Keratinocyte (primary cell): Measurements from ENCODE around the gene CACNA1B. TPM values are rescaled to one million over a fixed set of nuclear protein-coding genes. Genes with fewer than 3 reads are reported as not detected.
"Not testable (repeated sequence)": the region's sequence is repeated elsewhere in the genome, so short reads cannot be mapped to it uniquely, and the experiment has no call there.

Experiments used
- DNase-seq: peaks from one replicate; pipeline ENCODE4 v3.0.0-alpha.2; 2011; ENCODE audit warnings: low read depth, missing footprints, low spot score
- FAIRE-seq: peaks from 2 replicates; lab custom pipeline; 2011; peaks lifted over from hg19 to GRCh38; lab: Jason Lieb, UNC
- H2AFZ ChIP-seq: 2 replicates; pipeline ENCODE4 v1.6.0; 2012; ENCODE audit warnings: low read length, control low read depth, inconsistent platforms; ENCODE audit not compliant: control insufficient read depth
- H3K27ac ChIP-seq: 2 replicates; pipeline ENCODE4 v1.5.1; 2011; ENCODE audit warnings: low read length; ENCODE audit not compliant: control insufficient read depth, insufficient read depth
- H3K27me3 ChIP-seq: 3 replicates; pipeline ENCODE4 v1.6.0; 2011; ENCODE audit warnings: low read length; ENCODE audit not compliant: control insufficient read depth, insufficient read depth; ENCODE audit errors: extremely low read depth
- H3K36me3 ChIP-seq, 2 experiments: 2 replicates in 1 of 2; 3 replicates in 1 of 2; pipeline ENCODE4 v1.5.1; 2011; ENCODE audit warnings: low read length in 2 of 2, mild to moderate bottlenecking in 1 of 2; ENCODE audit not compliant: control insufficient read depth in 2 of 2, insufficient read depth in 2 of 2; ENCODE audit errors: extremely low read depth in 1 of 2
- H3K4me1 ChIP-seq: 3 replicates; pipeline ENCODE4 v1.5.1; 2011; ENCODE audit warnings: low read length; ENCODE audit not compliant: control insufficient read depth, insufficient read depth; ENCODE audit errors: extremely low read depth
- H3K4me2 ChIP-seq: 3 replicates; pipeline ENCODE4 v1.6.0; 2011; ENCODE audit warnings: low read depth, low read length; ENCODE audit not compliant: control insufficient read depth, insufficient read depth; ENCODE audit errors: extremely low read depth
- H3K4me3 ChIP-seq, 3 experiments: fragments of 200-600 bp in 1 of 3; sonication (generic) in 1 of 3; 2 replicates in 2 of 3; 3 replicates in 1 of 3; pipeline ENCODE4 v1.5.1; 2011 to 2016; ENCODE audit warnings: low read length in 3 of 3, mild to moderate bottlenecking in 3 of 3, control low read depth in 2 of 3, inconsistent platforms in 1 of 3, low read depth in 1 of 3, mixed read lengths in 1 of 3, mixed run types in 1 of 3, moderate library complexity in 1 of 3; ENCODE audit not compliant: control insufficient read depth in 2 of 3, insufficient read depth in 2 of 3; ENCODE audit errors: extremely low read depth in 1 of 3
- H3K79me2 ChIP-seq: 2 replicates; pipeline ENCODE4 v1.6.0; 2012; ENCODE audit warnings: low read length; ENCODE audit not compliant: control insufficient read depth, insufficient read depth
- H3K9ac ChIP-seq: 3 replicates; pipeline ENCODE4 v1.6.0; 2011; ENCODE audit warnings: low read length; ENCODE audit not compliant: control insufficient read depth, insufficient read depth; ENCODE audit errors: extremely low read depth
- H3K9me1 ChIP-seq: 3 replicates; pipeline ENCODE4 v1.6.0; 2011; ENCODE audit warnings: low read length; ENCODE audit not compliant: control insufficient read depth, insufficient read depth; ENCODE audit errors: extremely low read depth
- H3K9me3 ChIP-seq: 2 replicates; pipeline ENCODE4 v1.5.1; 2012; ENCODE audit warnings: low read depth, low read length; ENCODE audit not compliant: control insufficient read depth
- H4K20me1 ChIP-seq: 3 replicates; pipeline ENCODE4 v1.6.0; 2011; ENCODE audit warnings: low read length; ENCODE audit not compliant: control insufficient read depth, insufficient read depth; ENCODE audit errors: extremely low read depth
- CTCF ChIP-seq, 3 experiments: IDR thresholded peaks in 1 of 3; conservative IDR thresholded peaks in 1 of 3; optimal IDR thresholded peaks in 1 of 3; 2 replicates in 2 of 3; 3 replicates in 1 of 3; pipeline versions ENCODE3 to v1.5.1; 2011; ENCODE audit warnings: low read length in 3 of 3, mild to moderate bottlenecking in 3 of 3, moderate library complexity in 2 of 3, control low read depth in 1 of 3, inconsistent platforms in 1 of 3; ENCODE audit not compliant: insufficient read depth in 2 of 3; ENCODE audit errors: extremely low read depth in 1 of 3
- EZH2 ChIP-seq: IDR thresholded peaks from one replicate; pipeline ENCODE4 v1.6.1; 2012; ENCODE audit warnings: inconsistent platforms, mild to moderate bottlenecking, low read length, moderate library complexity
- dilution Hi-C: fragments of 300-500 bp; cut with MboI; formaldehyde crosslinking; loops from one replicate; pipeline ENCODE4 v1.7.0; 2020; ENCODE audit warnings: low sequenced_read_pairs; ENCODE audit not compliant: extremely low pct_ligation_motif_present
- polyA plus RNA-seq, 5 experiments: library from polyadenylated mRNA; depleted of rRNA in 3 of 5; stranded (reverse) in 3 of 5; stranded (forward) in 1 of 5; unstranded in 1 of 5; fragments of >200 nt; gene quantifications; 1 replicate in 1 of 5; 2 replicates in 3 of 5; 3 replicates in 1 of 5; pipeline versions ENCODE4 v1.2.1 to v1.2.3, GENCODE V29; 2011 to 2012; ENCODE audit warnings: missing spikeins in 2 of 5, low read depth in 1 of 5, low replicate concordance in 1 of 5

CACNA1B gene
- polyA plus RNA-seq, 1 donor (not counting 4 experiments of a cell fraction or from before 2014, with no cell fraction given): 0.01 TPM

DNA sequence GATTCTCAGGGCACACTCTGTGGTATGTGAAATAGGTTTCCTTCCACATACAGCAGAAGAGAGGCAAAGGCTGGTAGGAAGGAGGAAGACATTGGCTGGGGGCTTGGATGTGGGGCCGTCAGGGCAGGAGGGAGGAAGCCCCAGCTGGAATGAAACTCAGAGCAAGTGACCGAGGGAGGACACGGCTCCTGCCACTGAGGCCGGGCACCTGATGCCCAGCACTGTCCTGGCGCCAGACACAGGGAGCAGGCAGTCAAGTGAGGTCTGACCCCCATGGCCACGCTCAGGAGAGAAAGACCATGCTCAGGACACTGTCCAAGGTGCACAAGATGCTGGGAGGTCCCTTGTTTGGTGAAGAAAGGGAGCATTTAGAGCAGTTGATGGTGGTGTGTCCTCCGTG lies 245.5 kb downstream of the CACNA1B start:
- Histone ChIP-seq H3K36me3 (no peaks in the 10 kb centered on the region), H3K9me3 (peaks cover 5% of the 10 kb centered on the region), H3K79me2 (no peaks in the 10 kb centered on the region), H2AFZ (no peak overlapping the region), H3K4me1 (no peaks in the 10 kb centered on the region), H3K4me2 (no peak overlapping the region), H3K9me1 (no peaks in the 10 kb centered on the region), H3K27me3 (no peaks in the 10 kb centered on the region), H3K27ac (no peak overlapping the region), H3K9ac (no peak overlapping the region), H4K20me1 (no peaks in the 10 kb centered on the region), H3K4me3 (no peak overlapping the region)
- TF ChIP-seq CTCF (optimal IDR thresholded peaks at IDR 0.05 in 1 of 3, IDR thresholded peaks at IDR 0.05 in 1 of 3, conservative IDR thresholded peaks at IDR 0.05 in 1 of 3; ENCODE audit: extremely low read depth in 1 of 3, insufficient read depth in 2 of 3, low read length in 3 of 3) (no peak), EZH2 (no peak)
- DNase-seq (no peak), FAIRE-seq (no peak)
- dilution Hi-C loops: no loop called here

- H3K9me1 ChIP-seq, H3K36me3 ChIP-seq, H3K4me3 ChIP-seq, H3K27me3 ChIP-seq, FAIRE-seq, H3K9me3 ChIP-seq, dilution Hi-C loops, DNase-seq, H4K20me1 ChIP-seq, H3K27ac ChIP-seq, H3K4me1 ChIP-seq, H3K9ac ChIP-seq, H3K79me2 ChIP-seq, H3K4me2 ChIP-seq, H2AFZ ChIP-seq: not testable (repeated sequence)
Measured at GRCh38 chr9:138126090-138126857, 248.7 kb downstream of the CACNA1B start.

DNA sequence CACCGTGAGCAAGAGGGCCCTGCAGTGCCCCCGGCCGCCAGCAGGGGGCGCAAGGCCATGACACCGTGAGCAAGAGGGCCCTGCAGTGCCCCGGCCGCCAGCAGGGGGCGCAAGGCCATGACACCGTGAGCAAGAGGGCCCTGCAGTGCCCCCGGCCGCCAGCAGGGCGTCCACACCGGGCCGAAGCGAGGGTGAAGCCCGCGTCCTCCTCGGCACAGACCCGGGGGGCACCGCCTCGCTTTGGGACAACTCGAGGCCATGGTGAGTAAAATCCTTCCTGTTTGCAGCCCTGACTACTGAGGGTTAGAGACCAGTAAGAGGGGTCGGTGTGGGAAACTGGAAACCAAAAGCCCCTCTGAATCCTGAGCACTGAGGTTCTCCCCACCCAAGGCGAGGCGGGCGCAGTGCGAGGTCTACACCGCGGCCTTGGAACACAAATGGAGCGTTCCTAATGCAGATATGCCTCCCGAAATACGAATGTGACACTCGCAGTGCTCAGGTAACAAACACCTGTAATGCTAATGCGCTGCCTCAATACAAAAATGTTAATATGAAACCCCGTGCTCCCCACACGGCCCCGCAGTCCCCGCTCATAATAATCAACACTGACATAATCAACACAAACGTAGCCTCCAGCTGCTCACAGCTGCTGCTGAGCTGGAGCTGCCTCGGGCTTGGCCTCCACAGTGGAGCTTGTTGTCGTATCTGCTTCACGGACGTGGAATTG lies 249.4 kb downstream of the CACNA1B start:
- H3K9me3 ChIP-seq, H3K4me1 ChIP-seq, H2AFZ ChIP-seq, H3K79me2 ChIP-seq, H3K27ac ChIP-seq, H3K4me2 ChIP-seq, H3K9ac ChIP-seq, H3K4me3 ChIP-seq, DNase-seq, dilution Hi-C loops, H4K20me1 ChIP-seq, FAIRE-seq, H3K27me3 ChIP-seq, H3K9me1 ChIP-seq, H3K36me3 ChIP-seq: not testable (repeated sequence)

- H3K27ac ChIP-seq, H3K9me1 ChIP-seq, H3K4me1 ChIP-seq, DNase-seq, H3K9ac ChIP-seq, H3K4me2 ChIP-seq, H3K4me3 ChIP-seq, H3K79me2 ChIP-seq, H3K36me3 ChIP-seq, dilution Hi-C loops, H4K20me1 ChIP-seq, H2AFZ ChIP-seq, H3K9me3 ChIP-seq, FAIRE-seq, H3K27me3 ChIP-seq: not testable (repeated sequence)
Measured at GRCh38 chr9:138128027-138128426, 250.4 kb downstream of the CACNA1B start.
